ENCODE results near the gene PRDM2. TPM values are rescaled to one million over a fixed set of nuclear protein-coding genes. Genes with fewer than 3 reads are reported as not detected.

Gene PRDM2
- total RNA-seq, 4 donors from 2014 or later: 34.7 to 70.1 (median 53.0) TPM

DNA sequence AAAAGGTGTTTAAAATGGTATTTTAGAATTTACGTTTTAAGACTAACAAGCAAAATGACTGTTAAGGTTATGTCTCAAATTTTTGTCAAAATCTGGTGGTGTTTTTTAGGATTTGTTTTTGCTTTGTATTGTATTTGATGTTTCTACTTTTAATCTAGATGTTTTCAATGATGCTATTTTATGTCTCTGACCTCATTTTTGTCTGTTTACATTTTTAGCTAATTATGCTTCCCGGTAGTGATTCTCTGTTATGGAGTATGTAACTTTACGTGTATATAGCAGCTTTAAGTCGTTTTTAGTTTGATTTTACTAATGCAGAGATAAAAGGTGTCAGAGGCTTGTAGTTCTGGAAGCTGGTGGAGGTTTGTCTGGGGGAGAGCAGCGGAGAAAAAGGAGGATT is 71.8 kb downstream of the PRDM2 start:
- no peak for DNase-seq
- Histone ChIP-seq H3K9me3 (no peaks in the 10 kb centered on the region), H3K4me1 (no peaks in the 10 kb centered on the region), H3K36me3 (peaks cover 0 to 22% (median 0%) of the 10 kb centered on the region in 3 donors), H3K27ac (no peak overlapping the region), H3K4me3 (no peak overlapping the region), H3K27me3 (no peaks in the 10 kb centered on the region)
- TF ChIP-seq, protein P1, sequence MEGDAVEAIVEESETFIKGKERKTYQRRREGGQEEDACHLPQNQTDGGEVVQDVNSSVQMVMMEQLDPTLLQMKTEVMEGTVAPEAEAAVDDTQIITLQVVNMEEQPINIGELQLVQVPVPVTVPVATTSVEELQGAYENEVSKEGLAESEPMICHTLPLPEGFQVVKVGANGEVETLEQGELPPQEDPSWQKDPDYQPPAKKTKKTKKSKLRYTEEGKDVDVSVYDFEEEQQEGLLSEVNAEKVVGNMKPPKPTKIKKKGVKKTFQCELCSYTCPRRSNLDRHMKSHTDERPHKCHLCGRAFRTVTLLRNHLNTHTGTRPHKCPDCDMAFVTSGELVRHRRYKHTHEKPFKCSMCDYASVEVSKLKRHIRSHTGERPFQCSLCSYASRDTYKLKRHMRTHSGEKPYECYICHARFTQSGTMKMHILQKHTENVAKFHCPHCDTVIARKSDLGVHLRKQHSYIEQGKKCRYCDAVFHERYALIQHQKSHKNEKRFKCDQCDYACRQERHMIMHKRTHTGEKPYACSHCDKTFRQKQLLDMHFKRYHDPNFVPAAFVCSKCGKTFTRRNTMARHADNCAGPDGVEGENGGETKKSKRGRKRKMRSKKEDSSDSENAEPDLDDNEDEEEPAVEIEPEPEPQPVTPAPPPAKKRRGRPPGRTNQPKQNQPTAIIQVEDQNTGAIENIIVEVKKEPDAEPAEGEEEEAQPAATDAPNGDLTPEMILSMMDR (IDR thresholded peaks at IDR 0.05): no peak
- TF ChIP-seq POLR2A (IDR thresholded peaks at IDR 0.05): no peak

DNA sequence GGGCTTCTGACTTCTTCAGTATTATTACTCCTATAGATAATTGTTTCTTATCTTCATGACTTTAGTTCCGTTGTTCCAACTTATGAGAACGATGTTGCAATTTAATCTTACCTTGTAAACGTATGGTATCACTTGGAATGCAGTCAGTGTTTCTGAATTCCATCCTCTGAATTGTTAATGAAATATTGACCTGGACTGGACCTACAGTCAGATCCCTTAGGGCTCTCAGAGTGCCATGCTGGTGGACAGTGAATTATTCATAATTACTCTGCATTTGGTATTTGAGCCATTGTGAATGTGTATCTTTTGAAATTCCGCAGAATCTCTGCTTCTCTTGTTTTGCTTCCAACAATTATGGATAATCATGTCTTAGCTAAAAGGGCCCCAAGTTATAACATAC is 72.3 kb downstream of the PRDM2 start:
- Histone ChIP-seq H3K4me1 (no peaks in the 10 kb centered on the region), H3K36me3 (peaks cover 0 to 27% (median 0%) of the 10 kb centered on the region in 3 donors), H3K9me3 (no peaks in the 10 kb centered on the region), H3K27ac (no peak overlapping the region), H3K27me3 (no peaks in the 10 kb centered on the region), H3K4me3 (no peak overlapping the region)
- TF ChIP-seq, protein P1 (IDR thresholded peaks at IDR 0.05): no peak
- no peak for TF ChIP-seq POLR2A (IDR thresholded peaks at IDR 0.05)
- no peak for DNase-seq

DNA sequence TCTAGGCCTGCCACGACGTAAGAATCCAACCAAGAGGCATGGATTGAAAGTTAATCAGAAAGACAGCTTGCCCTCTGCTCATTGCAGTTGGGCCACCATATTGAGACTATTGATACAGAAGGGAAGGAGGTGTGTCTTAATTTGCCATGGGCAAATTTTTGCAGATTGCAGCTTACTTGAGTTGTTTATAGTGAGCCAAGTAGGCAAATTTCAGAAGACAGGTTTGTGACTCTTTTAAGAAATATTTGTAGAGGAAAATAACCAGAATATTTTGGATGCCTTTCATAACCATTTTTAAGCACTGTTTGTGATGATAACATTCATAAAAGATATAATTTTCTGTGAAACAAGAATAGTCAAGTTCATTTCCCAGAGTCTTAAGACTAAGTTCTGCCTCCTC is 74.1 kb downstream of the PRDM2 start:
- Histone ChIP-seq H3K27ac (no peak overlapping the region), H3K27me3 (no peaks in the 10 kb centered on the region), H3K4me1 (no peaks in the 10 kb centered on the region), H3K4me3 (no peak overlapping the region), H3K36me3 (peaks cover 0 to 46% (median 0%) of the 10 kb centered on the region in 3 donors), H3K9me3 (no peaks in the 10 kb centered on the region)
- TF ChIP-seq POLR2A (IDR thresholded peaks at IDR 0.05): no peak
- TF ChIP-seq, protein P1 (IDR thresholded peaks at IDR 0.05): no peak
- DNase-seq: no peak

DNA sequence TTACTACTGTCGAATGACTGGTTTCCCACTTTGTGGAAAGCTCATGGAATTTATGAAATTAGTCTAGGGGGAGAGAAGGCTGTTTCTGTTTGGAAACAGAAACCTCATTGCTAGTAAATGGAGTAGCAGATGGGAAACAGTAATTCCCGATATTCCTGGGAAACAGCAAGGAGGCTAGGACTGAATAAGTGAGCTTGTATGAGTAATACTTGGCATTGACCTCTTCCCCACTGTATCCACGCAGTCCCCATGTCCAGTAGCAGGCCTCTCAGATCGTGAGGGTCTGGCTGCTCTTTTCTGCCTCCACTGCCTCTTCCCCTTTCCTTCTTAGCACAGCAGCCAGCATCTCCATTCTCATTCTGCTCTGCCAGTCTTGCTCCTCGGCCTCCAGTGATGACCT is 75.5 kb downstream of the PRDM2 start:
- Histone ChIP-seq H3K9me3 (no peaks in the 10 kb centered on the region), H3K27ac (no peak overlapping the region), H3K4me3 (no peak overlapping the region), H3K4me1 (no peaks in the 10 kb centered on the region), H3K27me3 (no peaks in the 10 kb centered on the region), H3K36me3 (peaks cover 0 to 59% (median 0%) of the 10 kb centered on the region in 3 donors)
- TF ChIP-seq, protein P1 (IDR thresholded peaks at IDR 0.05): no peak
- TF ChIP-seq POLR2A (IDR thresholded peaks at IDR 0.05): no peak
- no peak for DNase-seq

DNA sequence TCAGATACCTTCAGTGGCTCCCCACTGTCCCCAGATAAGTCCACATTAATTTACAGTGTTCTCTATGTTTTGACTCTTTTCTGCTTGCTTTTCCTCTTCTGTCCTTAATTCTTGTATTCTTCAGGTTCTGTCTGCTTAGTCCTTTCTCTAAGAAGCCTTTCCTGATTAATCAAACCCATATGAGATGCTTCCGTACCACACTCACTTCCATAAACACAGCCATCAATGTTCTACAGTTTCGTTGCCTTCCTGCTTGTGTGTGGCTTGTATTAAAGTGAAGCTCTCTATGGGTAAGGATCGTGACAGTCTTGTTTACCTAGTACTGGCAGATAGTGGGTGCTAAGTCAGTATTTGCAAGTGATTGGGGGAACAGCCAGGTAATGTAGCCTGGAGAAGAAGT is 75.9 kb downstream of the PRDM2 start:
- H3K4me1 ChIP-seq: no peaks in the 10 kb centered on the region
- peaks cover 0 to 64% (median 0%) of the 10 kb centered on the region in 3 donors for H3K36me3 ChIP-seq

More for the DNA sequence above, 75.9 kb downstream of the PRDM2 start:
- H3K27me3 ChIP-seq: no peaks in the 10 kb centered on the region
- no peaks in the 10 kb centered on the region for H3K9me3 ChIP-seq
- DNase-seq: no peak
- no peak overlapping the region for H3K4me3 ChIP-seq
- no peak overlapping the region for H3K27ac ChIP-seq
- TF ChIP-seq, protein P1 (IDR thresholded peaks at IDR 0.05): no peak
- no peak for TF ChIP-seq POLR2A (IDR thresholded peaks at IDR 0.05)

All from Peyer's patch (tissue), 4 donors.